T follicular helper cell (primary cell): ENCODE results near the gene ANKMY1.
A peak's percentile ranks its signal among the peaks of the same experiment; 100 is the strongest.

Source experiments
- DNase-seq: peaks from one replicate; pipeline ENCODE4 v3.0.0-alpha.2; 2020; ENCODE audit warnings: low read depth

Gene ANKMY1

GRCh38 chr2:240581811-240582210 lies 24.0 kb upstream of the ANKMY1 start:
- DNase-seq = no peak

GRCh38 chr2:240579771-240580614 lies 22.2 kb upstream of the ANKMY1 start:
- peak; percentile 79 for DNase-seq

- no peak for DNase-seq
Measured at GRCh38 chr2:240579071-240579762, 21.4 kb upstream of the ANKMY1 start.

- no peak for DNase-seq
Measured at GRCh38 chr2:240578488-240578887, 20.7 kb upstream of the ANKMY1 start.

- DNase-seq = no peak
Measured at GRCh38 chr2:240578110-240578450, 20.3 kb upstream of the ANKMY1 start.

GRCh38 chr2:240577281-240578109 lies 19.7 kb upstream of the ANKMY1 start:
- DNase-seq = no peak

- no peak for DNase-seq
Measured at GRCh38 chr2:240576436-240577205, 18.8 kb upstream of the ANKMY1 start.

GRCh38 chr2:240576036-240576435 lies 18.2 kb upstream of the ANKMY1 start:
- DNase-seq = no peak

- no peak for DNase-seq
Measured at GRCh38 chr2:240575101-240575965, 17.5 kb upstream of the ANKMY1 start.

GRCh38 chr2:240574386-240575100 lies 16.8 kb upstream of the ANKMY1 start:
- no peak for DNase-seq

- DNase-seq = no peak
Measured at GRCh38 chr2:240573516-240574385, 16.0 kb upstream of the ANKMY1 start.

GRCh38 chr2:240573071-240573515 lies 15.3 kb upstream of the ANKMY1 start:
- no peak for DNase-seq

GRCh38 chr2:240572141-240573031 lies 14.6 kb upstream of the ANKMY1 start:
- DNase-seq = no peak

GRCh38 chr2:240571314-240571973 lies 13.7 kb upstream of the ANKMY1 start:
- no peak for DNase-seq

- DNase-seq = no peak
Measured at GRCh38 chr2:240570531-240571313, 12.9 kb upstream of the ANKMY1 start.

- DNase-seq = no peak
Measured at GRCh38 chr2:240569998-240570530, 12.3 kb upstream of the ANKMY1 start.
